ENCODE measurements around the gene DNAJB8.

GRCh38 chr3:128463771-128464170 lies 2.9 kb downstream of the DNAJB8 start:
- TF ChIP-seq CTCF (IDR thresholded peaks at IDR 0.05) (no peak), POLR2A (IDR thresholded peaks at IDR 0.05) (no peak)
